GM19023 (cell line): ENCODE measurements around the gene MFSD6.
"Not testable (repeated sequence)": the region's sequence is repeated elsewhere in the genome, so short reads cannot be mapped to it uniquely, and the experiment has no call there.

Experiments used
- ATAC-seq: cut with Tn5 transposase; IDR thresholded peaks from one replicate; pipeline ENCODE4 v1.9.1; 2021; ENCODE audit warnings: mild to moderate bottlenecking, moderate library complexity; ENCODE audit not compliant: unreplicated experiment

The MFSD6 gene

DNA sequence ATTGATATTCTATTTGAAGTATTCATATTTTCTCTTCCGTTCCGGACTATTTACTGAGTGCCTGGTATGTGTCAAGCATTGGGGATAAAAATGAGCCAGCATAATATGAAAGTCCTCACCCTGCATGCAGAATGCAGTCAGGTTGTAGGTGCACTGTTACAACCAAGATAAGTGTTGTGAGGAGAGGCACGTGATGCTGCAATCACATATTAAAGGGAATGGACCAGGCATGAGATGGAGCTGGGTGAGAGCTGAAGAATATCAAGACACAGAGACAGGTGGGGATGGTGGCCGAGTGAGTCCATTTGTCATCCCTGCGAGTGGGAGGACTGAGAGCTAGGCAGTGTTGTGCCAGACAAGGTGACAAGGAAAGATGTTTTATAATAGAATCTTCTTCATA, 52.3 kb downstream of the MFSD6 start:
- ATAC-seq: no peak

DNA sequence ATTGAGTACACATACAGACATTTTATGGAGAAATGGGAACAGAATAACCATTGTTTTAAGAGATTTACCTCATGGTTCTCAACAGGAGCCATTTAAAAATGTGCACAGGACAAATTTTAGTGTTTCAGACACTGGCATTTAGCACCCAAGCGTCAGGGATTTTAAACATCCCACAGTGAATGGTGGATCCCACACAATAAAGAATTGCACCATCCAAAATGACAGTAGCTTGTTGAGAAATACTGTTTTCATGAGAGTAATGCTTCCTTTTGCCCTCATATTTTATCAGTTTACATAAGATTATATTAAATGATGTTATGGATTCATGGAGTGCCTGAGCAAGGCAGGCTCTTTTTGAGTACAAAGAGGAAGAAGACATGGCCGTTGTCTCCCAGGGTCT, 54.0 kb downstream of the MFSD6 start:
- ATAC-seq: no peak

DNA sequence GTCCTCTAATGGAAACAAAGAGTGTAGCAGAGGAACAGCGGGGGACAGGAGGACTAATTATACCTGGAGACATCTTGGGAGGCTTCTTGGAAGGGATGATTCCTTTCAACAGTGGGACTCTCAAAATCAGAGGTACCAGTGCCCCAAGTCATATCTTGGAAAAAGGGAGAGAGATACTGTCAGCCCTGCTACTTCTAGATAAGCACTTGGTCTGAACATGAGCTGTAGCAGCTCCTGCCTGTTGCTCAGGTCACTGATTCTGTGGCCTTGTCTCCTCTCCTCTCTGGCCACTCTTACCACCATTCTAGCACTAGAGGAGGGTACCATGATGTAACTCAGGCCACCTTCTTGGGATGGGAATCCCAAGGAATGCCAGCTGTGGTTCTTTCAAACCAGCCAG, 54.5 kb downstream of the MFSD6 start:
- no peak for ATAC-seq

DNA sequence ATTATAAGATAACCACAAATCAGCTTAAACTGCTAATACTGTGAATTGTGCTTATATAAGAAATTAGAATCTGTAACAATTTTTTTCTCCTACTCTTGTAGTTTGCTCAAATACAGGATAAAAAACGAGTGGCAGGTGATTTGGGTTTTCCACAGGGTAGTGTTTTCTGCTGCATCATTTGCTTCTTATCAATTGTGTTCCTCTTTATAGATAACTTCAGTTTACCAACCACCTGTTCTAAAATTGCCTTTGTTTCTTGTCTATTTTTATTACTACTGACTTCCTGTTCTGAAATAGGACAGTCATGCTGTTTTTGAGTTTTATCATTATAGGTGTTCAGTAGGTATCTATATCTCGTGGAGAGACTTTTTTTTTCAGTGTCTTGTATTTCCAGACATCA, 56.9 kb downstream of the MFSD6 start:
- peak; percentile 49 for ATAC-seq

DNA sequence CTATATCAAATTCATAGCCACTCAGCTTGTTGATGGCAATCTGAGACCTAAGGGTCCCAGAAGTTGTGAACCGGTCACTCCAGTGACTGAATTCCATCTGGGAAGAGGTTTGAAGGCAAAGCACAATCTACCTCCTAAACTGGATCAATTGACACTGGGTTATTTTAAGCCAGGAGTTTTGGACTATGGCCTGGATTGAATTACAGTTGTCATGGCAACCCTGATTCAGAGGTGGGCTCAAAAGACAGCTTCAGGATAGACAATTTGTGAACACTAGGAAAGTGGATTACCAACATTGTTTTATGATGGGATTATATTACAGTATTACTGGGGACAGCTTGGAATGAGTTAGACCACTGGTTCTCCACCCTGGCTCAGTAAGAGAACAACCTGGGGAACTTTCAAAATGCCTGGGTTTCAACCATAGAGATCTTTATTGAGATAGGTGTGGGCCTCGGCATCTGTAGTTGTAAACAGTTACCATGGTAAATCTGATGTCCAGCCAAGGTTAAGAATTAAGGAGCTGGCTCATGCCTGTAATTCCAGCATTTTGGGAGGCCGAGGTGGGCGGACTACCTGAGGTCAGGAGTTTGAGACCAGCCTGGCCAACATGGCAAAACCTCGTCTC, 58.8 kb downstream of the MFSD6 start:
- ATAC-seq: no peak

DNA sequence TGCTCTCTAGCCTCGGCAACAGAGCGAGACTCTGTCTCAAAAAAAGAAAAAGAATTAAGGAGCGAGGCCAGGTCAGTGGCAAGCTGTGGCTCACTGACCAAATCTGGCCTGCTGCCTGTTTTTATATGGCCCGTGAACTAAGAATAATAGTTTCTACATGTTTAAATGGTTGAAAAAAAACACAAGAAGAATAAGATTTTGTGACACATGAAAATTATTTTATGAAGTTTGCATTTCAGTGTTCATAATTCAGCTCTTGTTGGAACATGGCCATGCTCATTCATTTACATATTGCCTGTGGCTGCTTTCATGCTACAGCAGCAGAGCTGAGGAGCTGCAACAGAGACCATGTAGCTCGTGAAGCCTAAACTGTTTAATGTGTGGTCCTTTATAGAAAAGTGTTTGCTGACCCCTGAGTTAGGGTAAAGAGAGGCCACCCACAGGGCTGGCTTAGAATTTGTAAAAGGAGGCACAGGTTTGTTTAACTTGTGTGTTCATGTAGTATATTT, 59.5 kb downstream of the MFSD6 start:
- ATAC-seq: no peak

DNA sequence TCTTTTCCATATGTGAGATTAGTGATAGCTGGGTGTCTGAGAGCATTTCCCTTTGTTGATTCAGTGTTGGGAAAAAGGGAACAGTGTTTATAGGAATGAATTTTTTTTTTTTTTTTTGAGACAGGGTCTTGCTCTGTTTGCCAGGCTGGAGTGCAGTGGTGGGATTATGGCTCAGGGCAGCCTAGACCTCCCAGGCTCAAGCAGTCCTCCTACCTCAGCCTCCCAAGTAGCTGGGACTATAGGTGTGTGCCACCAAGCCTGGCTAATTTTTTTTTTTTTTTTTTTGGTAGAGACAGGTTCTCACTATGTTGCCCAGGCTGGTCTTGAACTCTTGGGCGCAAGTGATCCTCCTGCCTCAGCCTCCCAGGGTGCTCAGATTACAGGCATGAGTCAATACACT, 60.2 kb downstream of the MFSD6 start:
- ATAC-seq: not testable (repeated sequence)

DNA sequence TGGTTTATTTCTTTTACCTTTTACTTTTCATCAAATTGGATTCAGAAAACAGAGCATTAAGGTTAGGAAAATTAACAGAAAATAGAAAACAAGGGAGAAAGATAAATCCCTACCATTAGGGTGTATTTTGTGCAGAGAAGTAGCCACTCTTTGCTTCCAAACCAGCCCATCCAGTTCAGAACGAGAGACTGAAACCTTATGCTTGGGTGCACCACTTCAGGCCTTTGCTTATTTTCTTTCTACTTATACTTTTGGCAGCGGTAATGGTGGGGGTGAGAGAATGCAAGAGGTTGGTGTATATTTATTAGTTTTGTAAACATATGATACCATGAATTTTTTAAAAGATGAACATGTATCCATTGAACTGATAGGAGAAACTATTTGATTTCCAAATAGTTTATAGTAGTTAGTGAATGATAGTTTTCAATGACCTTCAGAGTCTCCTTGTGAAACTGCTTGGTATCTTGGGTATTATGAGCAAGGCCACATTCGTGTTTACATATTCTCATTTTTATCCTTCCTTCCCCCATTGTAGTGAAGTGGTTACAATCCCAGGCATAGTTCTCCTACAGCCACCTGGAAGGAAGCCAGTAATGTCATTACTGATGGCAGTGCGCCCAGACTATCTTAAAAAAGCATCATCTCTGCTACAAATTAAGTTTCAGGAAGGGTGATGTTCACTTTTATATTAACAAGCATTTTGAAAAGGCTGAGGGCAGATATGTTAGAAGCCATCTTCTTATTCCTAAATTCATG, 60.8 kb downstream of the MFSD6 start:
- ATAC-seq: peak; percentile 52

DNA sequence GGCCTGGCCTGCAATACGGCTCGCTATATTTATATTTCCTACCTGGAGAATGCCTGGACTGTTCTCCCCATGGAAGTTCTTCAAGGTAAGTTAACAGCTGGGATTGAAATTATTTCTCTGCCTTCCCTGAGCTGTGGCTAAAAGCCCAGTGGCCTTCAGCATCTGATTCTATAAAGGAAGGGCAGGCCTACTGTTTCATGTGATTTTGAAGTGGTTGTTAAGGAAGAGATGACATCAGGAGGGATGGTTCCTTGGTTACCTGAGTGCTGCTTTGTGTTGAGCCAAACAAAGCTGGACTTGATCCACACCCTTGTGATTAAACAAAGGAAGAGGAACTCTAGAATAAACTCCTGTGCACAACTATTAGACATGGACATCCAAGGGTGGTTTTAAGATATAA, 61.6 kb downstream of the MFSD6 start:
- no peak for ATAC-seq

DNA sequence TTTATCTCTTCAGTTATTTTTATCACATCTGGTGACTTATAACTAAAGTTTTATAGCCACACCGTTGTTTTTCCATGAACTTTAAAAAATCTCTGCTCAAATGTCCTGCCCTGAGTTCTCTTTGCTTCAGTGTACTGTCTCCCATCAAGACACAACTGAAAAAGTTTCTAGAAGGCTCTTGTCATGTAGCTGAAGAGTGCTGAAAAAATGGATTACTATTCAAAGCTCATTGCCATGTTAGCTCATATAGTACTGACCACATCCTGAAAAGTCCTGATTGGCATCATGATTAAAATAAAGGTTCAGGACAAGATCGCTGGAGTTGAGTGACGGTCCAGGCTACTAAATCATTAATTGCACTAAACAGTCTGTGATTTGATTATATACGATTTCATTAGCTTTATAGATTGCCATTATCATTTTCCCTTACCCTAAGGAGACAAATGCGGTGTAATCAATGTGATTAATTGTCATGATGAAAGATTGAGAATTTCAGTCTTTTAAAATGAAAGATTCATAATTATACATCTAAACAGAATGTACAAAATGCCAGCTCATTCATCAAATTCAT, 62.2 kb downstream of the MFSD6 start:
- no peak for ATAC-seq

DNA sequence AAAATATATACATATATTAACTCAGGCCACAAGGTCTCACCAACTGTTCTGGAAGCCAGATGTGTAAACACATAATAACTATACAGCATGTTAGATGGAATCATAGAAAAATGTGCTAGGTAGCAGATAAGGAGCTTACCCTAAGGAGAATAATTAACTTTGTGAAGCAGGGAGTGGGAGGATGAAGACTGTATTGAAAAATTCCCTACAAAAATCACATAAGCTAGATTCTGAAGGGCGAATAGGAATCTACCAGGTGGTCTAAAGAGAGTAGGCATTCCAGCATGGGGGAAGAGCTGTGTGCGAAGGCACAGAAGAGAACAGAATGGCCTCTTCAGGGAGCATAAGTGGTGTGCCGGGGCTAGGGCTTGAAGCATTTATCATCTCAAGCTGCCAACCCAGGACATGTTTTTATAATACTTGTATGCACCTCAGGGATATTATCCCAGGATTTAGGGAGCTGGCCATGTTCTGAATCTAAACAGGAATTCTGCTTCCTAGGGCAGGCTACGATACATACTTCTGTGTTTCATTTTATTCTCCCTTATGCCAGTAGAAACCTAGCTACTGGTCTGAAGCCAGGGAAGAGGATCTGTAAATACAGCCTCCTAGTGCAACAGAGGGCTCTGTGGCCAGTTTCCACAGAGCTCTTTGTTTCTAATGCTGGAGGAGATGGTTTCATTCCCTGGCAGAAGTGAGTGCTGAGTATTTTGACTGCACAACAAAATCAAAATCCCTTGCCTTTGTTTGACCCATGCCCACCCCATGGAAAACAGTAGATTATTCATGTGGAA, 69.7 kb downstream of the MFSD6 start:
- no peak for ATAC-seq

DNA sequence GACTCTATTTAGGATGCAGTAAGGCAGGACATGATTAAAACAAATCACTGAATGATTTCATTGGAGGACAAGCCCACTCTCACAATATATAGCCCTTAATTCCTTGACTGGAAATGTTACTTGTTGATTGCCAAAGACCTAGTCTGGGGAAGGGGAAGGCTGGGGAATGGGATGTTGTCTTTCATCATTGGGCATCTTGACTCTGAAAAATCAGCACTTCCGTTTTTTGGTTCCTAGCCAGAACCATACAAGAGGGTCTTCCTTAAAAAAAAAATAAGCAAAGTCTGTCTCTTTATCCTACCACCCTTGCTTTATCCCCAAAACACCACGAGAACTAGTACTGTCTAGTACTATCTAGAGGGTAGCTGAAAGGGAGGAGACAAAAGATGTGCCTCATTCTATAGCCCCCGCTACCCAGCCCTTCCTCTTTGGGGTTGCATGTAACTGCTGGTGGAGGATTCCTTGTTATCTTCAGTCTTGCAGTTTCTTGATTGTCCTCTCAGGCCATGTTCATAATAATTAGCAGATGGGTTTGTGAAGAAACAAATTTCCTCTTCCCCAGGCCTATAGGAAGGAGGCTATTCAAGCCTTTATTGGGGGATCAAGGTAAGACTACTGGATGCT, 70.5 kb downstream of the MFSD6 start:
- no peak for ATAC-seq

DNA sequence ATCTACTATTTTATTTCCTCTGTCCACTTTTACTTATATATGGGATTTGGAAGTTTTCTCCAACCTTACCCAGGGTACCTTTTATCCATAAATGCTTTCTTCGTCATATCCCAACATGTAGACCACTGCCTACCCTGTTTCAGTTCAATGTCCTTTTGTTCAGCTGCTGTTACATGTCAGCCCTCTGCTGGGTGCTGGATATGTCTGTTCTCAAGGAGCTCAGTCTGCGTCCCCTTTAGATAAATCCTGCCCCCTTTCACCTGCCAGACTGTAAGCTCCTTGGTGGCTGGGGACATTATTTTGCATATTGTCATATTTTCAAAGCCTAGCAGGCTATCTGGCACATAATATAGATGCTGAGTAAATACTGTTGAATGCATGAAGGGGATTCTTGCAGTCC, 73.2 kb downstream of the MFSD6 start:
- ATAC-seq: no peak

DNA sequence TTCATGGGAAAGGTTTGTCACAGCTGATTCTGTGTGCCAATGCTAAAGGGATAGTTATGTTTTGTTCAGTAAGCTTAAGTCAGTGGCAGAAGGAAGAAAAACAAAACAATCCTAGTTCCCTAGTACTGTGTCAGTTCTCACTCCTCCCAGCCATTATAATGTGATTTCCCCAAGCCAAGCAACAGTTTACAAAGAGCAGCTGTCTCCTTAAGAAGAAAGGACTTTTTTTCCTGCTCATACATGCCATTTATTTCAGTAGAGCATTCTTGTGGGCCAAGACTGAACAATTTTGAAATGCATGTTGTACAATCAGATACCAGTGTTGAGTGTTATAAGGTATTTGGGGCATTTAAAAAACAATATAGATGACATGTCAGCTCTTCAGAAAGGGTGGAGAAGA, 74.3 kb downstream of the MFSD6 start:
- ATAC-seq: no peak

DNA sequence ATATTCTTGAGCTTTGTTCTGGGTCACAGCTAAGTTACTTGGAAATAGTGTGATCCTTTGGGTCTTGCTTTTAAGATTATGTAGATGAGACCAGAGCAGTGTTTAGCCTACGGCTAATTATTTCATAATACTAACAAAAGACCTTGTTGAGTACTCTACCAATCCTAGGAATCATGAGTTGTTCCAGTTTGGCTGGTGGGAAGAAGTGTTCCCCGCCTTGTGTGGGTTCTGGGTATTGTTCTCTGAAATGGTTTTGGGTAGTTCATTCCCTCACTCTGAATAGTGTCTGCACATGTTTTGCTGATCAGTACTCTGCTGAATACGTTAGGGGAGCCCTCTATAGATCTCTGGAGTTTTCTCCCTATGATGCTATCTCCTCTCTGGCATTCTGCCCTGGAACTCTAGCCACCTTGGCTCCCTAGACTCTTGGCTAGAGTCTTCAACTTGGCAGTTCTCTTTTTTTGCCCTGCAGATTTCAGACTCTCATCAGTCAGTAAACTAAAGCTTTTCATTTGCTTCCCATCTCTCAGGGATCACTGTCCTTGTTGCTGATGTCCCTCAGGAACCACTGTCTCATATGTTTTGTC, 78.0 kb downstream of the MFSD6 start:
- ATAC-seq: no peak

DNA sequence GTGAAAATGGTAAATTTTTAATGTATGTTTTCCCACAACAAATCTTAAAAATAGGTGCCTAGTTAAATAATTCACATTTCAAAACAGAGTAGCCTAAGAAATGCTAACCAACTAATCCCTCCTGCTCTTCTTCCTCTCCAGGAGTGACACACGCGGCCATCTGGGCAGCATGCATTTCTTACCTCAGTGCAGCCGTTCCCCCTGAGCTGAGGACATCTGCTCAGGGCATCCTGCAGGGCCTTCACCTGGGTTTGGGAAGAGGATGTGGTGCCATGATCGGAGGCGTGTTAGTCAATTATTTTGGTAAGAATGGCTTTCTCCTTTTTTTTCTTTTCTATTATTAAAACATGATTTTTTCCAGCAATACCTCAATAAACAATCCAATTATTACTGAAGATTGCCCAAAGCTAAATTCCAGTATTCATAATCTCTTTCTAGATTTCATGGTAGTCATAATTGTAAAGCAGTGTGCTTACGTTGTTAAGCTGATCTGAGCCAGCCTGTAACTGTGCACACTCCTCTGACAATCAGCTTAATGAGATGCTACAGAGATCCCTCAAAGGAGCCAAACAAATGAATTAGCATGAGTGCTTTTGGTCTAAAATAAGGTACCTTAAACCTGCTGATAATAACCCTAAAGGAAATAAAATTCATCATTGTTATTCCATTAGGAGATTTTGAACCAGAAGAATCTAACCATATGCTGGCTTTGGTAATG, 80.5 kb downstream of the MFSD6 start:
- ATAC-seq: no peak

DNA sequence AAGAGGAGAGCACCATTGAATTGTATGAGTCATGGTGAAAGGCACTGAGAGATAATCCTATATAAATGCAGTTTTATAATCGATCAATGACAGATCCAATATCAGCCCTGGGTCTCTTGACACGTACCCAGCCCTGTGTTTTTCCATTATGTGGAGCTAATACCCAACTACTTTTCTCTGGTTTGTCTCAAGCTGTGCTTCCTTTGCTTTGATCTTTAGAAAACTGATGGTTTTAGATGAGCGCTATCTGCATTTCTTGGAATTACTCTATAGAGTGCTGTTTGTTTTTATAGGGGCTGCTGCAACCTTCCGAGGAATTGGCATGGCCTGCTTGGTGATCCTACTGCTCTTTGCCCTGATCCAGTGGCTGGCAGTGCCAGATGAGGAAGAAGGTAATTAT, 81.3 kb downstream of the MFSD6 start:
- no peak for ATAC-seq

DNA sequence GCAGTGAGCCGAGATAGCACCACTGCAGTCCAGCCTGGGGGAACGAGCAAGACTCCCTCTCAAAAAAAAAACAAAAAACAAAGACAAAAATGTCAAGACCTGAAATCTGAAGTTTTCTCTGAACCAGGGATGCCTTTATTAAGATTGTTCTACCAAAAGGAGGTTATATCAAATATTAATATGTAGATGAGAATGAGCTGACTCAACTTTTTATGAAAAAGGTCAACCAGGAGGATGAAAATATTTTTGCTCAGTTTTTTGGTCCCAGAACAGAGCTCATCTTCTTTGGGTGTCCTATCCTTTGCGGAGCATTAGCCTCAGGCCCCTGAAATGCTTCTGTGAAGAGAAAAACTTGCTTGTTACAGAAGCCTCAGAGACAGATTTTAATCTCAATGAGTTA, 82.3 kb downstream of the MFSD6 start:
- ATAC-seq: no peak

DNA sequence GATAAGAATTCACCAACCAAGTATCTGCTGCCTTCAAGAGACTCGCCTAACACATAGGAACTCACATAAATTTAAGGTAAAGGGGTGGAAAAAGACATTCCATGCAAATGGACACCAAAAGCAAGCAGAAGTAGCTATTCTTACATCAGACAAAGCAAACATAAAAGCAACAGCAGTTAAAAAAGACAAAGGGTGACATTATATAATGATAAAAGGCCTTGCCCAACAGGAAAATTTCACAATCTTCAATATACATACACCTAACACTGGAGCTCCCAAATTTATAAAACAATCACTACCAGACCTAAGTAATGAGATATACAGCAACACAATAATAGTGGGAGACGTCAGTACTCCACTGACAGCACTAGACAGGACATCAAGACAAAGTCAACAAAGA, 84.9 kb downstream of the MFSD6 start:
- no peak for ATAC-seq
